ENCODE measurements around the gene LASP1NB.

LASP1NB gene

DNA sequence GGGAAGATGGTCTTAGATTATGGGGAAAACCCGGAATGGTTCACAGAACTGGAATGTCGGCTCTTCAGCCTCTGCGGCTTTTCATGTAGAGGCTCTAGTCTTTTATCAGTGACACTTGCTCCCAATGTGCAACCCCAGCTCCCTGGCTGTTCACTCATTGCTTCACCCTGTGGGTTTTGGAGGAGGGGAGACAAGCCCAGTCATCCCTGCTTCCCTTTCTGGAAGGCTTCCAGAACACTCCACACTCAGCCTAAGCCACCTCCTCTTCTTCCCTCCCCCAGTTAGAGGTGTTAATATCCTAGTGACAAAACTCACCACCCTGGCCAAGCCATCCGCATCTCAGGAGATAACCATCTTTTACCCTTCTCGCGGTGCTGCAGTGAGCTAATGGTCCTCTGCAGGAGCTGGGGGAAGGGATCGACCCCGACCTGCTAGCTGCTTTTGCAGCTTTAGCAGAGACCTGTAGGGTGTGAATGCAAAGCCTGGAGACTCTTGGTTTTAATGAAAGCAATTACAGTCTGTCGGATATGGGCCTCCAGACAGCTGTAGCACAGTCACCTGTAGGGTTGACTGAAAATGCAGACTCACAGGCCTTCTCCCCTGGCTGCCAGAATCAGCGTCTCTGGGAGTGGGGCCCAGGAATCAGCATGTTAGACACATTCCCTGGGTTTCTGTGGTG, 24.3 kb upstream of the LASP1NB start:
- intact Hi-C loops (cut with micrococcal nuclease): no loop called here
- in situ Hi-C loops (cut with MboI; ENCODE audit: low sequenced_read_pairs): no loop called here
- no peaks in the 10 kb centered on the region for H3K9me3 ChIP-seq (ENCODE audit: control insufficient read depth, insufficient read depth, low read length)
- no peak overlapping the region for H3K18ac ChIP-seq (ENCODE audit: low read depth, low read length)
- H4K20me1 ChIP-seq (ENCODE audit: insufficient read depth, low read length): peaks cover 95% of the 10 kb centered on the region
- H3K79me1 ChIP-seq (ENCODE audit: low read depth in 1 of 2, low read length in 2 of 2): peaks cover 36 to 83% of the 10 kb centered on the region in 2 experiments
- H3K27me3 ChIP-seq (ENCODE audit: control insufficient read depth, insufficient read depth, low read length): no peaks in the 10 kb centered on the region
- H3K9ac ChIP-seq (ENCODE audit: low read depth, low read length): no peak overlapping the region
- peaks cover 29% of the 10 kb centered on the region for H3K4me1 ChIP-seq (ENCODE audit: control insufficient read depth, insufficient read depth, low read length)
- H2BK20ac ChIP-seq (ENCODE audit: low read depth, low read length): no peak overlapping the region
- H4K8ac ChIP-seq (ENCODE audit: low read depth in 2 of 2, low read length in 2 of 2): peak overlapping the region in 1 of 2 experiments; percentile 23; a peak in 1 of 4 replicates
- H3K4me2 ChIP-seq (ENCODE audit: low read depth, low read length): peak overlapping the region; percentile 30
- no peak overlapping the region for H2BK15ac ChIP-seq (ENCODE audit: low read depth, low read length)
- 0 out of 2 replicates have a peak overlapping the region, but pooled peaks have one; percentile 5 for H3K14ac ChIP-seq (replicated peaks; ENCODE audit: low read depth, low read length)
- peak overlapping the region; percentile 37; the same call in 1 of the 2 replicates for H3K4ac ChIP-seq (ENCODE audit: low read depth, low read length)
- H3K23ac ChIP-seq (ENCODE audit: low read depth, low read length): no peak overlapping the region
- H3K56ac ChIP-seq (ENCODE audit: extremely low read depth, insufficient read depth, low read length): no peak overlapping the region
- peak overlapping the region; percentile 5; the same call in 1 of the 2 replicates for H3K27ac ChIP-seq (ENCODE audit: insufficient read depth, low read length)
- H3K36me3 ChIP-seq (ENCODE audit: control insufficient read depth, insufficient read depth, low read length): peaks cover 66% of the 10 kb centered on the region
- WGBS, 2 experiments (ENCODE audit: extremely low coverage in 2 of 2, insufficient read length in 1 of 2): 17% methylated on average over 1 of the region's 10 CpGs; no CpG with 5 or more reads in 1 of the 2 experiments
- CTCF ChIA-PET: interaction anchor here (1.2 kb wide), 1 partner anchor 25 kb away, joined by 7 read pairs; the partner anchor contains the start of gene LASP1NB
- H4K5ac ChIP-seq (ENCODE audit: low read depth, low read length): no peak overlapping the region
- H2BK120ac ChIP-seq (ENCODE audit: low read depth, low read length): no peak overlapping the region
- peak; percentile 98 for DNase-seq
- no peak overlapping the region for H2AFZ ChIP-seq (replicated peaks; ENCODE audit: low read length, poor library complexity)
- 0 out of 2 replicates have a peak overlapping the region, but pooled peaks have one; percentile 42 for H4K91ac ChIP-seq (ENCODE audit: insufficient read depth, low read depth, low read length)
- no peak overlapping the region for H2AK5ac ChIP-seq (ENCODE audit: low read depth, low read length)
- peaks cover 28% of the 10 kb centered on the region for H3K9me1 ChIP-seq (ENCODE audit: insufficient read depth, low read length)
- peak overlapping the region; percentile 89 for H2AK9ac ChIP-seq (replicated peaks; ENCODE audit: low read depth, low read length, poor library complexity)
- peak overlapping the region; percentile 19 for H2BK5ac ChIP-seq (ENCODE audit: low read depth, low read length, poor library complexity, severe bottlenecking)
- BruUV-seq (replicated peaks): no TSS peak
- POLR2A ChIA-PET (ENCODE audit: unreplicated experiment): no interaction called here
- dilution Hi-C loops (cut with HindIII; ENCODE audit: low sequenced_read_pairs, unreplicated experiment): no loop called here
- no peak overlapping the region for H3K4me3 ChIP-seq (ENCODE audit: insufficient read depth, low read depth, low read length)
- ATAC-seq (ENCODE audit: low read depth): peak; percentile 85
- peak; percentile 94 for TF ChIP-seq RCOR1 (IDR thresholded peaks at IDR 0.05; ENCODE audit: insufficient replicate concordance, low read length)
- peak; percentile 61; the same call in 1 of the 2 replicates for TF ChIP-seq MXI1 (IDR thresholded peaks at IDR 0.05; ENCODE audit: borderline replicate concordance, low read depth, low read length)
- TF ChIP-seq, protein P1, sequence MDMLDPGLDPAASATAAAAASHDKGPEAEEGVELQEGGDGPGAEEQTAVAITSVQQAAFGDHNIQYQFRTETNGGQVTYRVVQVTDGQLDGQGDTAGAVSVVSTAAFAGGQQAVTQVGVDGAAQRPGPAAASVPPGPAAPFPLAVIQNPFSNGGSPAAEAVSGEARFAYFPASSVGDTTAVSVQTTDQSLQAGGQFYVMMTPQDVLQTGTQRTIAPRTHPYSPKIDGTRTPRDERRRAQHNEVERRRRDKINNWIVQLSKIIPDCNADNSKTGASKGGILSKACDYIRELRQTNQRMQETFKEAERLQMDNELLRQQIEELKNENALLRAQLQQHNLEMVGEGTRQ (IDR thresholded peaks at IDR 0.05; ENCODE audit: low read depth, low read length): no peak
- TF ChIP-seq CEBPB (IDR thresholded peaks at IDR 0.05; ENCODE audit: low read depth, low read length): peak; percentile 99
- peak; percentile 66 for TF ChIP-seq BHLHE40 (IDR thresholded peaks at IDR 0.05; ENCODE audit: low read depth, low read length)
- no peak for TF ChIP-seq RAD21 (IDR thresholded peaks at IDR 0.05; ENCODE audit: low read length)
- TF ChIP-seq MAZ (IDR thresholded peaks at IDR 0.05; ENCODE audit: borderline replicate concordance, low read depth, low read length): peak; percentile 71; the same call in 1 of the 2 replicates
- peak; percentile 83 for TF ChIP-seq FOS (IDR thresholded peaks at IDR 0.05; ENCODE audit: low read depth, low read length)
- TF ChIP-seq NFE2L2 (IDR thresholded peaks at IDR 0.05; ENCODE audit: low read depth, low read length): peak; percentile 69; the same call in 1 of the 2 replicates
- peak; percentile 46 for TF ChIP-seq MAFK (IDR thresholded peaks at IDR 0.05; ENCODE audit: low read depth, low read length)
- TF ChIP-seq ELK1 (IDR thresholded peaks at IDR 0.05; ENCODE audit: borderline replicate concordance, low read depth, low read length): no peak
- TF ChIP-seq SMC3 (IDR thresholded peaks at IDR 0.05; ENCODE audit: low read depth, low read length): peak; percentile 29
- TF ChIP-seq CHD1 (IDR thresholded peaks at IDR 0.05; ENCODE audit: low read depth, low read length): no peak

Data from IMR-90 (cell line).